NCI-H524 (cell line): ENCODE measurements around the gene MTF2.

ENCODE experiments used
- DNase-seq, 2 experiments: peaks; one replicate each; lab custom pipeline; 2025; lab: John Stamatoyannopoulos, UW

MTF2 gene

GRCh38 chr1:93180723-93181613 is 101.9 kb downstream of the MTF2 start, which contains the start of gene CCDC18:
CCDC18 (plus strand) TSS chr1:93180724; CDS start chr1:93183362, 2,638 bp downstream.
- DNase-seq = no peak

GRCh38 chr1:93186667-93187066 is 107.6 kb downstream of the MTF2 start:
- DNase-seq = no peak
